ENCODE measurements around the gene JUP. TPM values are rescaled to one million over a fixed set of nuclear protein-coding genes. Genes with fewer than 3 reads are reported as not detected.

The JUP gene
- total RNA-seq, 2 experiments from 2014 or later, result 40.5 to 62.0 TPM

DNA sequence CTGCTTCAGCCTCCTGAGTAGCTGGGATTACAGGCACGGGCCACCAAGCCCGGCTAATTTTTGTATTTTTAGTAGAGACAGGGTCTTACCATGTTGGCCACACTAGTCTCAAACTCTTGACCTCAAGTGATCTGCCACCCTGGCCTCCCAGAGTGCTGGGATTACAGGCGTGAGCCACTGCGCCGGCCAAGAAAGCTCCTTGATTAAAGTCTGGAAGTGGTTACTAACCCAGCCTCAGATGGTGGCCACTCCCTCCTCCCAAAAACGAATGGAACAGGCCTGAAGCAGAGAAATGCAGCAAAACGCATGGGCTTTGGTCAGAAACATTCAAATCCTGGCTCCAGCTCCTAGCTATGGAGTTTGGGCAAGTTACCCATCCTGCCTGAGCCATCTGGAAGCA is 37.6 kb upstream of the JUP start:
- no peak overlapping the region for H3K4me2 ChIP-seq (ENCODE audit: low read length)
- no peak for DNase-seq (ENCODE audit: low spot score)
- ChIA-PET POLR2A (no interaction called here), CTCF (ENCODE audit: unreplicated experiment) (no interaction called here)
- intact Hi-C loops (cut with micrococcal nuclease; ENCODE audit: unreplicated experiment), result no loop called here
- H3K79me2 ChIP-seq (ENCODE audit: insufficient read depth, low read depth, low read length), result no peaks in the 10 kb centered on the region
- TF ChIP-seq, protein P1, sequence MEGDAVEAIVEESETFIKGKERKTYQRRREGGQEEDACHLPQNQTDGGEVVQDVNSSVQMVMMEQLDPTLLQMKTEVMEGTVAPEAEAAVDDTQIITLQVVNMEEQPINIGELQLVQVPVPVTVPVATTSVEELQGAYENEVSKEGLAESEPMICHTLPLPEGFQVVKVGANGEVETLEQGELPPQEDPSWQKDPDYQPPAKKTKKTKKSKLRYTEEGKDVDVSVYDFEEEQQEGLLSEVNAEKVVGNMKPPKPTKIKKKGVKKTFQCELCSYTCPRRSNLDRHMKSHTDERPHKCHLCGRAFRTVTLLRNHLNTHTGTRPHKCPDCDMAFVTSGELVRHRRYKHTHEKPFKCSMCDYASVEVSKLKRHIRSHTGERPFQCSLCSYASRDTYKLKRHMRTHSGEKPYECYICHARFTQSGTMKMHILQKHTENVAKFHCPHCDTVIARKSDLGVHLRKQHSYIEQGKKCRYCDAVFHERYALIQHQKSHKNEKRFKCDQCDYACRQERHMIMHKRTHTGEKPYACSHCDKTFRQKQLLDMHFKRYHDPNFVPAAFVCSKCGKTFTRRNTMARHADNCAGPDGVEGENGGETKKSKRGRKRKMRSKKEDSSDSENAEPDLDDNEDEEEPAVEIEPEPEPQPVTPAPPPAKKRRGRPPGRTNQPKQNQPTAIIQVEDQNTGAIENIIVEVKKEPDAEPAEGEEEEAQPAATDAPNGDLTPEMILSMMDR (conservative IDR thresholded peaks at IDR 0.05; ENCODE audit: low read length), result no peak
- TF ChIP-seq EZH2phosphoT487 (IDR thresholded peaks at IDR 0.05; ENCODE audit: borderline replicate concordance, low read depth, low read length), result no peak
- no peaks in the 10 kb centered on the region for H3K9me2 ChIP-seq (ENCODE audit: insufficient read depth, low read length)
- H3K4me3 ChIP-seq (ENCODE audit: low read depth, low read length, poor library complexity, severe bottlenecking), result no peak overlapping the region
- H3K27ac ChIP-seq (ENCODE audit: low read depth, low read length, poor library complexity, severe bottlenecking), result no peak overlapping the region
- H3K4me1 ChIP-seq (ENCODE audit: insufficient read depth, low read length, poor library complexity, severe bottlenecking), result no peaks in the 10 kb centered on the region
- H2AFZ ChIP-seq (ENCODE audit: low read length), result no peak overlapping the region
- H3K9me3 ChIP-seq (ENCODE audit: low read length), result no peaks in the 10 kb centered on the region
- H3K36me3 ChIP-seq (ENCODE audit: insufficient read depth, low read length), result no peaks in the 10 kb centered on the region
- no peaks in the 10 kb centered on the region for H4K20me1 ChIP-seq (ENCODE audit: insufficient read depth, low read length)
- BruUV-seq (replicated peaks), result no TSS peak

DNA sequence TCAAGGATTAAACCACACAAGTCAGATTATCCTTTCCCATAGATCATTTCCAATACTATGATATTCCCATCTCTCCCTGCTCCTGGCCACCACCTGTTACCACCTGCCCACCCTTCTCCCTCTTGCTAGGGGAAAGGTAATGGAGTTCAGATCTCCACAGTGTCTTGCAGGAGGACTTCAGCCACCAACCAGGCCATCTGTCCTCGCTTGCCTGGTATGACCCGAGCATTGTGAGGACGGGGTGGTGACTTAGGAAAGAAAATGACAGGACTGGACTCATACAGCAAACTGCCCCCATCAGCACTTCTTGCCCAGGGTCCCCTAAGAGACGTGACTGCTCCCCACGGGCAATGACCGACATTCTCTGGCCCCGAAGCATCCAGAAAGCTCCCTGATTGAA is 37.1 kb upstream of the JUP start:
- ChIA-PET CTCF (ENCODE audit: unreplicated experiment) (no interaction called here), POLR2A (interaction anchor here (0.7 kb wide), 1 partner anchor 12 kb away, joined by 3 read pairs; the partner anchor contains the start of gene P3H4)
- intact Hi-C loops (cut with micrococcal nuclease; ENCODE audit: unreplicated experiment), result no loop called here
- no peak overlapping the region for H3K4me2 ChIP-seq (ENCODE audit: low read length)
- no peak for DNase-seq (ENCODE audit: low spot score)
- no peaks in the 10 kb centered on the region for H4K20me1 ChIP-seq (ENCODE audit: insufficient read depth, low read length)
- H3K36me3 ChIP-seq (ENCODE audit: insufficient read depth, low read length), result no peaks in the 10 kb centered on the region
- no peaks in the 10 kb centered on the region for H3K4me1 ChIP-seq (ENCODE audit: insufficient read depth, low read length, poor library complexity, severe bottlenecking)
- H3K79me2 ChIP-seq (ENCODE audit: insufficient read depth, low read depth, low read length), result no peaks in the 10 kb centered on the region
- H3K9me2 ChIP-seq (ENCODE audit: insufficient read depth, low read length), result no peaks in the 10 kb centered on the region
- TF ChIP-seq, protein P1 (conservative IDR thresholded peaks at IDR 0.05; ENCODE audit: low read length), result no peak
- no peak for TF ChIP-seq EZH2phosphoT487 (IDR thresholded peaks at IDR 0.05; ENCODE audit: borderline replicate concordance, low read depth, low read length)
- H3K4me3 ChIP-seq (ENCODE audit: low read depth, low read length, poor library complexity, severe bottlenecking), result no peak overlapping the region
- H3K27ac ChIP-seq (ENCODE audit: low read depth, low read length, poor library complexity, severe bottlenecking), result no peak overlapping the region
- no peaks in the 10 kb centered on the region for H3K9me3 ChIP-seq (ENCODE audit: low read length)
- H2AFZ ChIP-seq (ENCODE audit: low read length), result no peak overlapping the region
- BruUV-seq (replicated peaks), result no TSS peak

DNA sequence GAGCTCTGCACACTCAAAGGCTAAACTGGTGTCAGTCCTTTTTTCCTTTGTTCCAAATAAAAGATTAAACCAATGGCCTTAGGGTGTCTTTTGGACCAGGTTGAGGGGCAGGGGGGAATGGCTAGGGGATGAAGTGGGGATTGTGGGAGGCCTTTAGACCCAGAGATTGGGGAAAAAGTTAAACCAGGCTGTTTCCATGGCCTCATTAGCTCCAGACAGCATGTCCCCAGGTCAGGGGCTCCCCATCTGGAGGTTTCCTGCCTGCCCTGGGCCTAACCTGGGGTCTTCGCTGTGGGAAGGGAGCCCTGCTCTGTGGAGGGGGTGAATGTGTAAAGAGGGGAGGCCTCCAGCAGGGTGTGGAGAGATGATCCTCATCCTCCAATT is 36.6 kb upstream of the JUP start:
- Histone ChIP-seq H3K4me2 (ENCODE audit: low read length) (no peak overlapping the region), H4K20me1 (ENCODE audit: insufficient read depth, low read length) (no peaks in the 10 kb centered on the region), H3K9me3 (ENCODE audit: low read length) (no peaks in the 10 kb centered on the region), H3K4me3 (ENCODE audit: low read depth, low read length, poor library complexity, severe bottlenecking) (no peak overlapping the region), H3K27ac (ENCODE audit: low read depth, low read length, poor library complexity, severe bottlenecking) (no peak overlapping the region), H3K36me3 (ENCODE audit: insufficient read depth, low read length) (no peaks in the 10 kb centered on the region), H2AFZ (ENCODE audit: low read length) (no peak overlapping the region), H3K79me2 (ENCODE audit: insufficient read depth, low read depth, low read length) (no peaks in the 10 kb centered on the region), H3K9me2 (ENCODE audit: insufficient read depth, low read length) (no peaks in the 10 kb centered on the region), H3K4me1 (ENCODE audit: insufficient read depth, low read length, poor library complexity, severe bottlenecking) (no peaks in the 10 kb centered on the region)
- ChIA-PET CTCF (ENCODE audit: unreplicated experiment) (no interaction called here), POLR2A (interaction anchor here (0.7 kb wide), 1 partner anchor 11 kb away, joined by 3 read pairs; the partner anchor contains the start of gene P3H4)
- no TSS peak for BruUV-seq (replicated peaks)
- TF ChIP-seq EZH2phosphoT487 (IDR thresholded peaks at IDR 0.05; ENCODE audit: borderline replicate concordance, low read depth, low read length), result no peak
- TF ChIP-seq, protein P1 (conservative IDR thresholded peaks at IDR 0.05; ENCODE audit: low read length), result no peak
- no peak for DNase-seq (ENCODE audit: low spot score)
- intact Hi-C loops (cut with micrococcal nuclease; ENCODE audit: unreplicated experiment), result no loop called here

Measured in OCI-LY7 (cell line).